ENCODE data around the gene ZNF582. TPM values are rescaled to one million over a fixed set of nuclear protein-coding genes. Genes with fewer than 3 reads are reported as not detected.

The ZNF582 gene
- 7.1 TPM for total RNA-seq

DNA sequence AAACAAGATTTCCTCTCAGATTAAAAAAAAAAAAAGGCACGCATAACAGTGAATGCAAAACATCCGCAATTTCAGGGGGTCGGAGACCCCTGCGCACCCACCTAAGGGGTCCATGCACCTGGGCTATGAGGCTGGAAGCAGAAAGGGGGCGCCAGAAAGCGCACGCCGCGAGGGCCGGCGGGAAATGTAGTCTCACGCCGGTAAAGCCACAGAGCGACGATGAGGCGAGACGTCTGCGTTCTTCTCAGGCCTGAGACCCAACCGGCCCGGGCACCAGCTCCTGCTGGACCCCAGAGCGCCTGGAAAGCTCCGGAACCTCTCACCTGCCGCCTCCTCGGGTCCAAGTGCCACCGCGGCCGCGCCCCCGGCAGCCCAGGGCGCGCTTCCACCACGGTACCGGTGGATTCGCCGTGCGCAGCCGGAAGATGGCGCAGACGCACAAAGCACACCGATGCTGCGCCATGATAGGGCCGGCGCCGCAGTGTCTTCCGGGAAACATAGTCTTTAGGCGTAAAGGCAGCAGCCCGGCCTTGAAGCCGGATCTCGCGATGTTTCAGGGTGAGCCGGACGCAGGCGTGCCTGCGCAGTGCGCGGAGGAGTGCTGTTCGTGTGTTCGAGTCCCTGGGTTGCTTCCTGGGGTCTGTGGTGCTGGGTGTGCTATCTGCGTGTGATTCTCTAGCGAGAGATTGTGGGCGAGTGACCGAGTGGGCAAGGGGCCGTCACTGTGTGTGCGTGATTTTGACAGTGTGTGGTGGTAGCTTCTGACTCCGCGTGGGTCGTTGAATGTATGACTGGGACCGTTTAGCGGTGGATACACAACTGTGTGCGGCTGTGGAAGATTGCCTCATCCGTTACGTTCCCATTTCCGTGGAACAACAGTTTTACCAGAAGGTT, at the start of gene ZNF582:
Gene ZNF582, minus strand, starts transcription at position 416 of the 894 bp plus-strand sequence. CDS start 1,782 bp downstream, outside the sequence.

DNA sequence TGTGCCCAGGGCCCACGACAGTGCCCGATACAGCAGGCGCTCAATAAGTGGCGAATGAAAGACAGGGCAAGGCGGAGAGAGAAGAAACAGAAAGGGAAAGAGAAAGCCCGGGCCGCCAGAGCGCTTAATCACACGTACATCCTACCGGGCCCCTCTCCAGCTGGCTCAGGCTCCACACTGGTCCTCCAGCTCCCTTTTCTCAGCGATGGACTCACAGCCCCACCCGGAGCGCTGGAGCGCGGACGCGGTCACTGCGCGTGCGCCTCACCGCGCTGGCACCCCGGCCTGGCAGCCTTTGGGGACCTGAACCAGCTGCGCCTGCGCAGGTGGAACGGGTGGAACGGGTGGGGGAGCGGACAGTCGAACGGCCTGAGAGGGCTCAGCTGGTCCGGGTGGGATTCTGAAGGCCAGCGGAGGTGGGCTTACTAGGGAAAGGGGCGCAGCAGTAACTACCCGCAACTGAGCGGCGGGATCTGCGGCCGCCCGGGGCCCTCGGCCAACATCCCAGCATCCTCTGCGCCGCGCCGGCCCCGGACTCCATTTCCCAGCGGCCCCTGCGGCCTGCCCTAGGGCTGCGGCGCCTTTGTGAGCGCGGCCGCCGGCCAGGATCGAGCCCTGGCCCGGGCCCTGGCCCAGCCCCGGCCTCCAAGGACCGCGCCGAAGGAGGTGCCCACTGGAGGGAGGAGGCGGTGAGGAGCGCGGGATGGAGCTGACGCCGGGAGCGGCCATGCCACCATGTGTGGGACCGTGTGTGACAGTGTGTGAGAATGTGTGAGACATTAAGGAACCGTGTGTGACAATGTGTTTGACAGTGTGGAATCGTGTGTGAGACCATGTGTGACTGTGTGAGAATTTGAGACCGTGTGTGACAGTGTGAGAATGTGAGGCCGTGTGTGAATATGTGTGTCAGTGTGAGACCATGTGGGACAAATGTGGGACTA, 10.7 kb upstream of the ZNF582 start, which contains the start of gene ZNF583:
Gene ZNF583, plus strand, starts transcription at position 569 of the 941 bp plus-strand sequence. CDS start 2,783 bp downstream, outside the sequence.

Other genes starting within 250 kb of the ZNF582 start
- not detected for gene GALP, start 217.5 kb downstream of the ZNF582 start, total RNA-seq
- 0.49 TPM for gene ZSCAN5B, start 195.8 kb downstream of the ZNF582 start, total RNA-seq
- not detected for gene ZSCAN5C, start 191.3 kb downstream of the ZNF582 start, total RNA-seq
- gene EDDM13, start 120.8 kb downstream of the ZNF582 start, total RNA-seq = not detected
- gene ZSCAN5A, start 78.7 kb downstream of the ZNF582 start, total RNA-seq = 12.8 TPM
- gene ZNF583, start 10.8 kb upstream of the ZNF582 start, total RNA-seq = 17.9 TPM
- 19.7 TPM for gene ZNF667, start 83.8 kb upstream of the ZNF582 start, total RNA-seq
- 16.5 TPM for gene ZNF471, start 114.3 kb upstream of the ZNF582 start, total RNA-seq
- gene ZFP28, start 145.4 kb upstream of the ZNF582 start, total RNA-seq = 26.6 TPM
- gene ZNF470, start 173.9 kb upstream of the ZNF582 start, total RNA-seq = 10.2 TPM
- gene ZNF71, start 201.8 kb upstream of the ZNF582 start, total RNA-seq = 18.8 TPM
- 7.1 TPM for gene SMIM17, start 249.6 kb upstream of the ZNF582 start, total RNA-seq

All from camera-type eye (tissue), 1 donor.